GM19238 (cell line): ENCODE measurements around the gene BPIFA3.

ENCODE experiments used
- DNase-seq: peaks from one replicate; pipeline ENCODE4 v3.0.0; 2011; ENCODE audit warnings: low spot score; ENCODE audit not compliant: insufficient read length

BPIFA3 gene

DNA sequence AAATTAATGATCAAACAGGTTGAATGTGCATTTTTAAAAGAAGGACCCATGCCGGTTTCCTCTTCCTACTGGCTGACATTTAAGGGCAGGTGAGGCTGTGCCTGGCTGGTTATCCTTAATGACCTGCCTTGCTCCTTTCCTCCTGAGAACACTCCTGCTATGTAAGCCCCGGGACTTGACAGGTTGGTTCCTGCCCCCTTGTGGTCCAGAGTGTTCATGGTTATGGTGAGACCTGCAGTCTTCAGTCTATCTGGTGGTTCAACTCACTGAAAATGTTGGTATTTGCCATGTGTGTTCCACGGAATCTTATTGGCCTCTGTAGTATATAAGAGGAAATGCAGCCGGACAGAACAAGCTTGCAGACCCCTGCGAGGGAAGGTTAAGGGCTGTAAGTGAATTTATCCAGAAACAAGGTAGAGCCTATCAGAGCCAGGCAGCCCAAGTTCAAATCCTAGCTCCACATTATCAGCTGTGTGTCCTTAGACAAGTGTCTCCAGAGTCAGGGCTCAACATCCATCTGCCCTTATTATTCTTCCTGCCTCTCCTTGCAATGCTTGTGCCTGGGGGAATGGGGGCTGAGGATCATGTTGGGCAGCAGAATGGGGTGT lies 5.2 kb upstream of the BPIFA3 start:
- DNase-seq: peak; percentile 16

DNA sequence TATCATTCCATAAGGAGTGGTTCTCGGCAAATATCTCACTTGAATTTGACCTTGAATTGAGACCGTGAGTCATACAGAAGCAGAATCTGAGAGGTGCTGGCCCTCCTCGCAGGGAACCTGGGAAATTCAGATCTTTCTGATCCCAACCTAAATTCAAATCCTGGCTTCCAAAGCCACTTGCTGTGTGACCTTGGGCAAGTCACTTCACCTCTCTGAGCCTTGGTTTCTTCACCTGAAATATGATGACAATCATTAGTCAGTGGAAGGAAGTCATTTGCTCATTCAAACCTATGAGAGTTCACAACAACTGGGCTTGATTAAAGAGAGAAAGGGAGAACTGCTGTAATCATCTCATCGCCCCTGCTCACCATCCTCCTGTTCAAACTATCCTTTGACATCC lies 7.2 kb downstream of the BPIFA3 start:
- no peak for DNase-seq

- no peak for DNase-seq
Measured at GRCh38 chr20:33229843-33230242, 12.7 kb downstream of the BPIFA3 start.

DNA sequence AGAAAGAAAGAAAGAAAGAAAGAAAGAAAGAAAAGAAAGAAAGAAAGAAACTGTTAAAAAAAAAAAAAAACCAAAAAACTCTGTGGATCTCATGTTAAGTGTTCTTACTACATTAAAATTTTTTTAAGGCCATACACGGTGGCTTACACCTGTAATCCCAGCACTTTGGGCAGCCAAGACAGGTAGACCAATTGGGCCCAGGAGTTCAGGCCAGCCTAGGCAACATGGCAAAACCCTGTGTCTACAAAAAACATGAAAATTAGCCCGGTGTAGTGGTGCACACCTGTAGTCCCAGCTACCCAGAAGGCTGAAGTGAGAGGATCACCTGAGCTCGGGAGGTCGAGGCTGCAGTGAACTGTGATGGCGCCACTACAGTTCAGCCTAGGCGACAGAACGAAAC lies 14.1 kb downstream of the BPIFA3 start:
- no peak for DNase-seq

GRCh38 chr20:33232486-33233072 lies 15.4 kb downstream of the BPIFA3 start:
- no peak for DNase-seq

DNA sequence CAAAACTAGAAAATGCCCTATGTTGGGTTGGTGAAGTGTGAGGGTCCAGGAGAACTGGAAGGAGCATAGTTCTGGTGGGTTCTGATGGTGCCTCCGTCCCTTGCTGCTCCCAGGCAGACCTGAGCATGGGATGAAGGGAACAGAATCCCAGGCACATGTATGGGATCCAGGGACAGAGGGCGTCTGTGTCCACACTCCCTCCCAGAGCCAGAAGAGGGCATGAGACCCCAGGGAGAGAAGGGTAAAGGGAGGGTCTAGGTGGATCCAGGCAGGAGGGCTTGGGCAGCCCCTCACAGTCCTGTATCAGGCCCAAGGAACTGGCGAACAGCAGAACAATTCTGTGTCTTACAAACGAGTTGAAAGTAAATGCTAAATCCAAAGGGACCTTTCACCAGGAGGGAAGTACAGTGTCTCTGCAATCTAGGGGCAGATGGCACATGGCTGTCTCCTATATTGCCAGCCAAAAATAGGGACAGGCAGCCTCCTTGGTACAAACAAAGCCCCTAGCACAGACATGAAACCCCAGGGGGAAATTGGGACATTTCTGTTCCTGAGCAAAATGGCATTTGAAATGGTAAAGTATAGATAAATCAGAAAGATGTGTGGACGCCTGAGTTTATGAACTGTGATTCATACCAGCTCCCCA lies 16.1 kb downstream of the BPIFA3 start:
- no peak for DNase-seq

DNA sequence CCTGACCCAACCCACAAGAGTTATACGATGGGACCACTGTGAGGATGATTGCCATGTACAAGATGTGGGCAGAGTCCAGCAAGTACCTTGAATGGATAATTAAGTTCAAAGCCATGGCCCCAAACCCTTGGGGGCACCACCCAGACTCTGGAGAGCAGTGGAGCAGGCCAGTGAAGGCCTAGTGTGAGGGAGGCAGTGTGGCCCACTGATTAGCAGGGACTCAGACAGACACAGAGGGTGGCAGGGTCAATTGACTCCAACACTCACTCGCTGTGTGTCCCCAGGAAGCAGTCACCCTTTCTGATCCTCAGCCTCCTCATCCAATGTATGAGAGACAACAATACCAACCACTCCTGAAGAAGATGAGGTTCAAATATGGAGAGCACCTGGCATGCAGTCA lies 16.9 kb downstream of the BPIFA3 start:
- DNase-seq: no peak

DNA sequence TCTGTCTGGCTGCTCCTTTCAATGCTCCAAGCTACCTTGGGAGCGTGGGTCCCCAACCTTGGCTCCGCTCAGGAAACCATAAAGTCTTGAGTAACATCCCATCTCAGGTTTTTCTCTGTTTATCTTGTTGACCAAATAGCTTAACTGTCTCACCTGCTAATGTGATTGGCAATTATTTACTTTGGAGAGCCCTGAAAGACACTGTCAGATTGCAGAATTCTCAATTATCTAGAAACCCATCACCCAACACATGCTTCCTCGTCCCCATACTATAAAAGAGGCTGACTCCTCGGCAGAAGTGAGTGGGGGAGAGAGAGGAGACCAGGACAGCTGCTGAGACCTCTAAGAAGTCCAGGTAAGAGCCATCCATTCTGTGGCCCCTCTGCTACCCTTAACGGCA lies 18.5 kb downstream of the BPIFA3 start, which contains the start of gene BPIFA1:
TSS of gene BPIFA1 (plus strand) at position 301 of the 400 bp plus-strand sequence. CDS start 1,716 bp downstream, outside the sequence.
- no peak for DNase-seq

GRCh38 chr20:33236351-33236750 lies 19.2 kb downstream of the BPIFA3 start:
- DNase-seq: no peak

DNA sequence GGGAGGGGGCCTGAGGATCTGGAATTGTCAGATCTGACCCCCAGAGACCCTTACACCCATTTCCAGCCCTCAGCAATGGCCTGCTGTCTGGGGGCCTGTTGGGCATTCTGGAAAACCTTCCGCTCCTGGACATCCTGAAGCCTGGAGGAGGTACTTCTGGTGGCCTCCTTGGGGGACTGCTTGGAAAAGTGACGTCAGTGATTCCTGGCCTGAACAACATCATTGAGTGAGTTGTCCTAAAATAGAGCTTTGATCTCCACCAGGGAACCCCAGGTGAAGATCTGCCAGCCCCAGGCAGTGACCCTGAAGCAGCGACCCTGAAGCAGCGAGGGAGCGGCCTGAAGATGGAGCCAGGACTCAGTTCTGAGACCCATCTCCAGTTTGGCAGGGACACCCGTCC lies 20.8 kb downstream of the BPIFA3 start:
- no peak for DNase-seq

DNA sequence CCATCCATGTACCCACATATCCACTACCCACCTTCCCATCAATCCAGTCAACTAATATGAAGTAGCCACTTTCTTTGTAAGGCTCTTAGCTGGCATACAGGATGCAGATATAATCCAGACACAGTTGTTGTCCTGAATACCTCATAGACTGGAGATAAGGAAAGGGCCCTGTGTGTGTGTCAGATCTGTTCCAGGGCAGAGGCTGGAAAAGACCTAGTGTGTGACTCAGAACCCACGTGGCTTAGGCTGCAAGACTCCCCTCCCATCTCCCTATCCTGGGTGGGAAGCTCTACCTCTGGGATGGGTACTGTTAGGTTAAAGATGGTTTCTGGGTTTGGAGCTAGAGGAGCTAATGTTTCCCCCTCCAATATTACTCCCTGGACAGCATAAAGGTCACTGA lies 22.3 kb downstream of the BPIFA3 start:
- no peak for DNase-seq

DNA sequence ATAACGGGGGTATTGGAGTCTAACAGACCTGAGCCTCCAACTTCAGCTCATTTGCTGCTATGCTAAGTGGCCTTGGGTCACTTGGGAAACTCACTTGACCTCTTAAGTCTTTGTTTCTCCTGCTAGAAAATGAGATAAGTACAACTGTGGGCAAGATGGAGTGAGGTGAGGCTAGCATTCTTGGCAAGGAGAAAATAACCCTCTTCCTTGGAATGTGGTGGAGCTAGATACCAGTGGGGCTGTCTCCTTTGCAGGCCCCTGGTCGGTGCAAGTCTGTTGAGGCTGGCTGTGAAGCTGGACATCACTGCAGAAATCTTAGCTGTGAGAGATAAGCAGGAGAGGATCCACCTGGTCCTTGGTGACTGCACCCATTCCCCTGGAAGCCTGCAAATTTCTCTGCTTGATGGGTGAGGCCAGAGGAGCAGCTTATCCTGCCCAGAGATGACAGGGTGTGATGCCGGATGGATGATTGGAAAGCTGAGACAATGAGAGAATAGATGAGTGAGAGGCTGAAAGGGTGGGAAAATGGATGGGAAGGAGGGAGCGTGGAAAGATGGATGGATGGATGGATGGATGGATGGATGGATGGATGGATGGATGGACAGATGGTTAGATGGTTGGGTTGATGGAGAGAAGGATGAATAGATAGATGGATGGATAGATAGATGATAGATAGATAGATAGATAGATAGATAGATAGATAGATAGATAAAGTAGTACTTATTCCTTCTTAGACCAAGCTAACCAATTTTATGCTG lies 23.0 kb downstream of the BPIFA3 start:
- no peak for DNase-seq

- no peak for DNase-seq
Measured at GRCh38 chr20:33240923-33241322, 23.8 kb downstream of the BPIFA3 start.

DNA sequence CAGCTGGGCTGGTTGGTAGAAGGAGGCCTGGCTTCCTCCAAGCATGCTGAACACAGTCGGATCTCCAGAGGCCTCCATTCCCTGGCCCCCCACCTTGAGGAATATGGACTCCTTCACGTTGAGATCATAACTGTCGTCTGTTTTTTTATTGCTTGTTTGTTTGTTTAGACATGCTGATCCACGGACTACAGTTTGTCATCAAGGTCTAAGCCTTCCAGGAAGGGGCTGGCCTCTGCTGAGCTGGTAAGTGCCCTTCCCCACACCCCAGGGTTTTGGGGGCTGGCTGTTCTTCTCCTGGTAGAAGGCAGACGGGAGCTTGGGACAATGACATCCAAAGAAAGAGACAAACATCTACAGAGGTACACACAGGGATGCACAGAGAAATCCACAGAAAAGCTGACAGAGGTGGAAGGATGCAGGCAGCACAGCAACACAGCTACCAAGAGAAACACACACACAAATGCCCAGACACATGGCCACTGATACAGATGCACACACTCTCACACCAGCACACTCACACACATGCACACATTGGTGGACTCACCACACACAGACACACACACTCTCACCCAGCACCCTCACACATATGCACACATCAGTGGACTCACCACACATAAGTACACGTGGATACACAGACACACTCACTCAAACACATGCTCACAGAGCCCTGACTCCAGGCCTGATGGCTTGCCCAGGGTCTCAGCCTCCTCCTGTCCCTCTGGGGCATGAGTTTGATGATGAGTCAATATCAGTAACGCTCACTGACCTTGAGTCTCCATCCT lies 25.4 kb downstream of the BPIFA3 start:
- no peak for DNase-seq

GRCh38 chr20:33246077-33246476 lies 28.9 kb downstream of the BPIFA3 start:
- DNase-seq: no peak

GRCh38 chr20:33249456-33249855 lies 32.3 kb downstream of the BPIFA3 start:
- DNase-seq: no peak

DNA sequence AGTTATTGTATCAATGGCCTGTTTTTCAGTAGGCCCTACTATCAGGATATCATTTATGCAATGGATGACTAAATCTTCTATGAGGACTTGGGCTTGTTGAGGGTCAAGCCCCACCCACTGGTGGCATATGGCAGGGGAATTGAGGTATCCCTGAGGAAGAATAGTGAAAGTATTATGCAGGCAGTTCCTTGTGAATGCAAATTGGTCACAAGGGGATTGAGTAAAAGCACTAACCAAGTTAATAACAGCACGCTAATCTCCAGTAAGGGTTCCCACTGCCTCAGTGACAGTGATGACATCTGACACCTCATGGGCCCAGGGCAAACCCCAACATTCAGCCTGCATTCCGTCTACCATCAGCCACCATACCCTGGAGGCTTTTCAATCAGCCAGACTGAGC lies 33.5 kb downstream of the BPIFA3 start:
- DNase-seq: no peak

- DNase-seq: no peak
Measured at GRCh38 chr20:33251496-33251895, 34.3 kb downstream of the BPIFA3 start.

- DNase-seq: no peak
Measured at GRCh38 chr20:33252460-33252859, 35.3 kb downstream of the BPIFA3 start.

DNA sequence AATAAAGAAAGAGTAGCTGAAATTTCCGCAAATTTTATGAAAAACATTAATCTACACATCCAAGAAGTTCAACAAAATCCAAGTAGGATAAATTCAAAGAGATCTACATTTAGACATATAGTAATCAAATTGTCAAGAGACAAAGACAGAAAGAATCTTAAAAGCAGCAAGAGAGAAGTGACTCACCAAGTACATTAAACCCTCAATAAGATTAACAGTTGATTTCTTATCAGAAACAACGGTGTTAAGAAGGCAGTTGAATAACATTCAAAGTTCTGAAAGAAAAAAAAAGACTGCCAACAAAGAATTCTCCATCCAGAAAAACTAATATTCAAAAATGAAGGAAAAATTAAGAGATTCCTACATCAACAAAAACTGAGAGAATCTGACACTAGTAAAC lies 37.9 kb downstream of the BPIFA3 start:
- no peak for DNase-seq

DNA sequence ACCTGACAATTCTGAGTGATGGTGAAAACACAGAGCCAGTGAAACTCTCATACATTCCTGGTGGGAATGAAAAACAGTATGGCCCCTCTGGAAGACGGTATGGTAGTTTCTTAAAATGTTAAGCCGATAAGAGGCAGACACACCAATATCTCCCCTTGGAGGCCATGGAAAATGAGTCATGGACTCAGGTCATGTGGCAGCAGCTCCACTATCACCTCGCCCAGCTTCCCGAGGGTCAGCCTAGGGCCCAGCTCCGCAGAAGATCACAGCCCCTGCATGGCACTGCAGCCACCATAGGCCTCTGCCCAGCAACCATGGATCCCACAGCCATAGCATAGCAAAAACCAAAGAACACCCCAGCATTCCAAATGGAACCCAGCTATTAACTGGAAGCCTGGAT lies 40.1 kb downstream of the BPIFA3 start:
- DNase-seq: no peak
